GM12865 (cell line): Measurements from ENCODE around the gene PCCA.

Experiments used
- DNase-seq: peaks from one replicate; pipeline ENCODE4 v3.0.0; 2010; ENCODE audit warnings: low read depth
- H3K4me3 ChIP-seq: 2 replicates; pipeline ENCODE4 v1.5.1; 2011; ENCODE audit warnings: mild to moderate bottlenecking, low read depth, low read length, control low read depth
- CTCF ChIP-seq: IDR thresholded peaks from 2 replicates; pipeline ENCODE4 v1.5.1; 2011; ENCODE audit warnings: low read length, control low read depth, low read depth, inconsistent platforms; ENCODE audit not compliant: insufficient read depth; ENCODE audit errors: missing control alignments

Gene PCCA

GRCh38 chr13:100403675-100404074 lies 314.8 kb downstream of the PCCA start:
- no peak for TF ChIP-seq CTCF
- H3K4me3 ChIP-seq: no peak overlapping the region
- no peak for DNase-seq

GRCh38 chr13:100409132-100409531 lies 320.2 kb downstream of the PCCA start:
- DNase-seq: no peak
- H3K4me3 ChIP-seq: no peak overlapping the region
- no peak for TF ChIP-seq CTCF

- no peak for DNase-seq
- no peak for TF ChIP-seq CTCF
These were observed 334.5 kb downstream of the PCCA start for GRCh38 chr13:100423375-100423774.

GRCh38 chr13:100428986-100429385 lies 340.1 kb downstream of the PCCA start:
- DNase-seq: peak; percentile 19

More at GRCh38 chr13:100423375-100423774, 334.5 kb downstream of the PCCA start:
- H3K4me3 ChIP-seq: no peak overlapping the region

GRCh38 chr13:100432611-100433010 lies 343.7 kb downstream of the PCCA start:
- peak; percentile 9 for DNase-seq
- no peak overlapping the region for H3K4me3 ChIP-seq
- no peak for TF ChIP-seq CTCF

More at GRCh38 chr13:100428986-100429385, 340.1 kb downstream of the PCCA start:
- TF ChIP-seq CTCF: no peak
- H3K4me3 ChIP-seq: no peak overlapping the region

GRCh38 chr13:100433475-100433874 lies 344.6 kb downstream of the PCCA start:
- H3K4me3 ChIP-seq: no peak overlapping the region
- no peak for TF ChIP-seq CTCF
- DNase-seq: peak; percentile 37

- H3K4me3 ChIP-seq: no peak overlapping the region
- peak; percentile 85 for DNase-seq
- no peak for TF ChIP-seq CTCF
These were observed 345.3 kb downstream of the PCCA start for GRCh38 chr13:100434010-100434763.
